ENCODE measurements around the gene DAGLA.
A peak's percentile ranks its signal among the peaks of the same experiment; 100 is the strongest.

The DAGLA gene

DNA sequence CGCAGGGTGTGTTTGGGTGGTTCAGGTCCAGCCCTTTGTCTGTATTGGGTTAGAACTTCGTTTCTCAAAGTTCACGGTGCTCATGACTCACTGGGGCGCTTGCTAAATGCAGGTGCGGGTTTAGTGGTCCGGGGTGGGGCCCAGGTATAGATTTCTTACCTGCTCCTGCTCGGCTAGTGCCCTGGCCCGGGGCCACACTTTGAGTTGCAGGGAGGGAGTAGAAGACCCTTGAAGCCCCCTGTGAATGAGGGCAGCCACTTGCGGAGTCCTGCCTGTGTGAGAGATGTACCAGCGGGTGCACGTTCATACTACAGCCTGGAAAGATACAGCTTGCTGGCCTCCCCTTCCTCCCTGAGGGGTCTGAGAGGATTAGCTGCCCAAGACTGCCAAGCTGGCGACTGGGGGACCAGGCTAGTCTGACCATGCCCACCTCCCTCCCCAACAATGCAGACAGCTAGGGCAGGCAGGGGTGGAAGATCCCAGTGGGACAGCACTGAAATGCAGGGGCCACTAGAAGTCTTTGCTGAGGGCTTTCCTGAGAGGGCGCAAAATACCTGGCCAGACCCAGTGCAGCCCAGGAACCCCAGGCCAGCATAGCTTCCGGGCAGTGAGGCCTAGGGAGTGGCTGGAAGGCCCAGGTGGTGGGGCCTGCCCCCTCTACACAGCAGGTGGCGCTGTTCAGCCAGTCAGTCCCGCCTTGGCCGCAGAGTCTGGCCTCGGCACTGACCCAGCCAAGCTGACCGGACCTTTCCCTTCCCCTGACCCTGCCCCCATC lies 67.2 kb downstream of the DAGLA start:
- peak in 2 of 5 donors; percentile 12 to 34 for DNase-seq

DNA sequence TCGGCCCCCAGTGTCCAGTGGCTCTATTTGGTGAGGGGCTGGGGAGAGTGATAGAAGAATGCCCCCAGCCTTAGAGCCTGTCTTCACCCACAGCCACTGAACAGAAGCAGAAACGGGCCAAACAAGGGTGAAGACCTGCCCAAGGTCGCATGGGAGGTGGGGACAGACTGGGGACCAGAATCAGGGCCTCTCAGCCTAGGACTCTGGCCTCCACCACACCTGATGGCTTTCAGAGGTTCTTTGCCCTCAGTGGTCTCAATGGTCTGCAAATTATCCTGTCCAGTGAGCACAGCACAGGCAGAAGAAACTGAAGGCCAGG lies 67.7 kb downstream of the DAGLA start:
- no peak for DNase-seq

DNA sequence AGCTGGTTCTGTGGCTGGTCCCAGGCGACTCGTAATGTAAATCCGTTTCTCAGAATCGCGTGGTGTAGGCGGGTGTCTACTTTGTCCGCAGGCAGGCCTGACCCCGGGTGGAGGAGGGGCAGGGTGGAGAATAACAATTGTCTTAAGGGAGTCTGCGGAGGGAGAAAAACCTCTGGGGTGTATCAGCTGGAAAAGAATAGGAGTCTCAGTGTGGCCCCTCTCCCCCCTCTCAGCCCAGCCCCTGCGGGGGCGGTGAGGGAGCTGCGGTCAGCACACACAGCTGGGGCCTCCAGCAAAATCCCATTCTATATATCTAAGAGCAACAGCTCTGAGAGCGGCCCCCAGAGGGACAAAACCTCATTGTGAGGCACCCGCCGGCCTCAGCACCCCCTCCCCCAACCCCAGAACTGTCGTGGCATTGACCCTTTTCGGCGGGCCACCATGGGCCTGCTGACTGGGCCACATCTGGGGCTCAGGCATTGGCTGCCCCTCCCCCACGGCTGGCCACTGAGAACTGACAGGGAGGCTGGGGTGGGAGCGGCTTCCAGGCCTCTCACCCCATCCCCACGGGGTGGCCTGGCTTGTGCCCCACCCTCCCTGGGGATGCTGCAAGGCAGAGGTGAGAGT lies 69.5 kb downstream of the DAGLA start:
- no peak for DNase-seq

DNA sequence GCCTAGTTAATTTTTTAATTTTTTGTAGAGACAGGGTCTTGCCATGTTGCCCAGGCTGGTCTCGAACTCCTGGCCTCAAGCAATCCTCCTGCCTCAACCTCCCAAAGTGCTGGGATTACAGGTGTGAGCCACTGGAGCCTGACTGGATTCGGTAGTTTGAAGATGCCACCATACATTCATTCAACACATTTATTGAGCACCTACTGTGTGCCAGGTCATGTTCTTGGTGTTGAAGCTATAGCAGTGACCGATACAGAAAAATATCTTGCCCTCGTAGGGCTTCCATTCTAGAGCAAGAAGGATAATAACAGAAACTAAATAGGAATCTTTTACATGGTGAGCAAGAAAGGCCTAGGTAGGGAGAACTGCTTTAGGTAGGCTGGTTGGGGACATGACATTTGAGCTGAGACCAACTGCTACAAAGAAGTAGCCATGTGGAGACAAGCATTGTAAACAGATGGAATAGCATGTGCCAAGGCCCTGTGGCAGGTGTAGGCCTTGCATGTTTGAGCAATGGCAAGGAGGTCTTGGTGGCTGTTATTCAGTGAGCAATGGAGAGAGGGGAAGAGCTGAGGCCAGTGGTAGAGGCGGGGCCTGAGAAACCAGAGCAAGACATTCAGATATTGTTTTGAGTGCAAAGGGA lies 70.6 kb downstream of the DAGLA start:
- no peak for DNase-seq

DNA sequence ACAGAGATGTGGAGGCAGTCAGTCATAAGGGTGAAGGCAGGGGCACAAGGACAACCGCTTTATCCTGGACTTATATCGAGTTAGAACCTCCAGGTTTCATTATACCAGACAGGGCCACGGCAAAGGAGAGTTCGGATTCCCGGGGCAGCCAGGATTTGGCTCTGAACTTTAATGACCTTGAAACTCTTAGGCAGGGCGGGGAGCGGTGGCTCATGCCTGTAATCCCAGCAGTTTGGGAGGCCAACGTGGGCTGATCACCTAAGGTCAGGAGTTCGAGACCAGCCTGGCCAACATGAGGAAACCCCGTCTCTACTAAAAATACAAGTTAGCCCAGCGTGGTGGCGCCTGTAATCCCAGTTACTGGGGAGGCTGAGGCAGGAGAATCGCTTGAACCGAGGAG lies 71.2 kb downstream of the DAGLA start:
- DNase-seq: no peak

DNA sequence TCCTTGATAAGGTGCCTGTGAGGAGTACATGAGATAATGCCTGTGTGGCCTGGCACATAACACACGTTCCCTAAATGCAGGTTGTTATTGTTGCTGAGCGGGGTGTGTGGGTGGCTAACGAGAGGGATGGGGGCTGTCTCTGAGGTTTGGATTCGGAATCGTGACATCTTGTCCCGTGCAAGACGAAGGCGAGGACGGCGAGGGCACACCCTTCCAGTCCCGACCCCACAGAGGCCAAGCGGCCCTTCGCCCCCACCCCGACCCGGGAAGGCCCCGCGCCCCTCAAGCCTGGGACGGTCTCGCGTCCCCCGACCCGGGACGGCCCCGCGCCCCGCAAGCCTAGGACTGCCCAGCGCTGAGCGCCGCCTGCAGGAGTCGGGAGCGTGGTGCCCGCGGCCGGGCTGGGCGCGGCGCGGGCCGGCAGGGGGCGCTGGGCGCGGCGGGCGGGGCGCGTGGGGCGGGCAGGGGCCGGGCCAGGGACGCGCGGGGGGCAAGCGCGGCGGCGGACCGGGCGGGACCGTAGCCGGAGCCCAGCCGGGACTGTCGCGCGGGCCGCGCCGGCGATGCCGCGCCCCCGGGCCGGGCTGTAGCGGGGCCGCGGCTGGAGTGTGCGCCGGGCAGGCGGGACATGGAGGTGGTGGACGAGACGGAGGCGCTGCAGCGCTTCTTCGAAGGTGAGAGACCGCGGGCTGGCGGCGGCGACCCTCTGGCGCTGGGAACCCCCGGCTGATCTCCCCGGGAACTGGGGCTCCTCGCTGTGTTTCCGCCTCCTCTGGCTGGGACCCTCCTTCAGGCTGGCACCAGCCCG lies 72.1 kb downstream of the DAGLA start, which contains the start of gene MYRF:
MYRF (plus strand) TSS at position 520 of the 808 bp plus-strand sequence; CDS start at position 629, 109 bp downstream.
- peak; percentile 28 to 61 (median 39) for DNase-seq

DNA sequence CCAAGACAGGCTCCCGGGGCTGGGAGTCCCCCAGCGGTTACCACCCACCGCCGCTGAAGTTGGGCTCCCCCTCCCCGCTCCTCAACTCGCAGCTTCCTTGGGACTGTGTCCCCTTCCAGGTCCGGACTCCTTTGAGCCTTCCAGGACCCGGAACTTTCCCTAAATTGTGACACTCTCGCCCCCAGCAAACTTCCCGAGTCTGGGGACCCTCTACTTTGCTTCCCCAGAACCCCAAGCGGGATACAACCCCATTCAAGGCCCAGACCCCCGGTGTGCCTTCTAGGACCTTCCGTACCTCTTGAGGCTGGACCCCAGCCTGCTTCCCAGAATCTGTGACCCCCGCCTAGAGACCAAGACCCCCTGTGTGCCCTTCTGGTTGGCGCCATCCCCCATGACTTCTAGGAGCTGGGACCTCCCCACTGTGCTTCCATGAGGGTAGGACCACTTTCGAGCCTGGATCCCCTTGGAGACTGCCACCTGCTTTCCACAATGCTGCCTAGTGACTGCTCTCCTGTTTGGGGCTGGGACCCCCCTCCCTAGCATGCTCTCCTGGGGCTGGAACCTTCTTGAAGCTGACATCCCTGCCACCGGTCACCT lies 72.8 kb downstream of the DAGLA start:
- DNase-seq: no peak

DNA sequence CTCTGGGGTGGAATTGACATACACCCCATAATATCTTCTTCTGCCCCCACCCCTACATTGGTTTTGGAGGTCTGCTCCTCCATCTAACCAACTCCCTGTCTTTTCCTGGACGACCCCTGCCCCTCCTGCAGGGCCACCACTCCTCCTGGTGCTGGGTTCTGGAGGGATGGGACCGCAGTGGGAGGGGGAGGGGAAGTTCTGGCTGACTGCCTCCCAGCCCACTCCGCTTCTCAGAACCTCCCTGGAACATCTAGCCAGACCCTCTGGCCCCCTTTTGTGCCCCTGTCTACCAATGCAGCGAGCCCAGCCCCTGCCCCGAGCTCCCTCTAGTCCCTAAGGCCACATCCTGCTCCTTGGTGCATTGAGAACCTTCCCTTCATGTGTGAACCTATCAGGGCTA lies 73.5 kb downstream of the DAGLA start:
- DNase-seq: no peak

DNA sequence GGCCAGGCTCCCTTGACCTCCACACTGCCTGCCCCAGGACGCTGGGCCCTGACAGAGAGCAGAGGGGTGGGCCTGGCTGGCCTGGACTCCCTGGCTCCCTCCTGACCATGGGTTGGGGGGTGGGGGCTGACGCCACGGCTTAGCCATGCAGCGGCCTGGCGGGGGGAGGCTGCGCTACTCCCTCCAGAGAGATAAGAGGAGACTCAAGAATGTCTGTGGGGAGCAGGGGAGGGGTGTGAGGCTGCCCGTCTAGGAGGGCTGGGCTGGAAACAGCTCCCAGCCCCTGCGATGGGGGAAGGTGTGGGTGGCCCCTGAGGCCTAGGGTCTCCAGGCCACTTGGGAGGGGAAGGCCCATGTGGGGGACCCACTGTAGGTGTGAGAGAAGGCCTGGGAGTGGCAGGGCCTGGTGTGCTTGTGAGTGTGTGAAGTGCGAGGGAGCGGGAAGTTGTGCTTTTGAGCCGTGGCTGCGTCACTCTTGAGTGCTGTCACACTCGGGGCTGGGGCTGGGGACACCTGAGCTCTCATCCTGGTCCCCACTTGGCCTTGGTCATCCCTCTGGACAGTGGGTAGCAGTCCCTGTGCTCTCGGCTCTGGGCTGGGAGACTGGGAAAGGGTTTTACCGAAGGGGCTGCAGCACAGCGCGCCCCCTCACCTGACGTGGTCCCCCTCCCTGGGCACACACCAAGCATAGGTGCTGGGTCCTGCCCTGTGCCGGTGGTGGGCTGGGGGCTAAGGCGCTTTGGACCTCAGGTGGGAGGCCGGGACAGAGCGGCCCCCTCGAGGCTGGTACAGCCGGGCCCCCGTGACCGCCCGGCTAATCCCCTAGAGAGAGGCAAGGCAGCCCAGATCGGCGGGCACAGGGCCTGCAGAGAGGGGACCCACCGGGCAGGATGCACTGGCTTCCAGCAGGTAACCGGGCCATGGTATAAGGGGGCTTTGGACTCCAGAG lies 74.6 kb downstream of the DAGLA start:
- no peak for DNase-seq

DNA sequence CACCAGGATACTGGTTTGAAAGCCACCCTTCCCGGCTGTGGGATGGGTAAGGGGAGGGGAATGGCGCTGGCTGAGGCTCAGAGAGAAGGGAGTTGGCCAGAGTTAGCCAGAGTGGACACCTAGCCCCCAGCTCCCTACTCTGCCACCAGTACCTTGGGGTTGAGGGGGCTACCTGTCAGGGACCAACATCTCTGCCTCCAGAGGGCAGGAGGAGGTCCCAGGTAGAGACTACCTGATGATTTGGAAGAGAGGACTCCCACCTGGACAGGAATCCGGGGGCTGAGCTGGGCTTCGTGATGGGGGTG lies 75.9 kb downstream of the DAGLA start:
- no peak for DNase-seq

DNA sequence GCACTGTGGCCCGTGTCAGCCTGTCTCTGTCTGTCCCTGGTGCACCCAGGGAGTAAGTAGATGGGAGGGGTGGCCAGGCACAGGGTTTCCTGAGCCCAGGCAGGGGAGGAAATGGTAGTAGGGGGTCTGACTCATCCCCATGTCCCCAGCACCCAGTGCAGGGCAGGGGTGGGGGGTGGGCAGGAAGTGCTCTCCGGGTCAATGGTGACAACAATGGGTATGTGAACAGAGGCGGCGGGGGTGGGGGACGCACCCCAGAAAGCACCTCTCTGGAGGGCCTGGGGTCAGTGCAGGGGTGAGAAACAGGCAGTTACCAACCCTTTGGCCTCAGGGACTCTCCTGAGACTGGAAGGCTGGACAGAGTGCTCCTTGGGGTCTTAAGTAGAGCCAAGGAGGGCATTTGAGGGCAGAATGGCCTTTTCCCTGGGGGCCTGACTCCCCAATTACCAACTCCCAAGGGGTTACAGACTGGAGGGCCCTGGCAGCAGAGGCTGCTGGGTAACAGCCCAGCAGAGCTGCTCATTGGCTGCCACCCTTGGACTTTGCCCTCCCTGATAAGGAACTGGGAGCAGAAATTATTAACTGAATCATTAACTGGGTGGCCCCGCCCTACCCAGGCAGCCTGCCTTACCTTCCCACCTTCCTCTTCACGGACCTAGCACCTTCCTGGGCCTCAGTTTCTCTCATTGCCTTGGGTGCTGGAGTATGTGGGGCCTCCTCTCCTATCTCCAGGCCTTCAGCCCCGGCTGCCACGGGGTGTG lies 76.4 kb downstream of the DAGLA start:
- DNase-seq: peak in 1 of 5 donors; percentile 69

DNA sequence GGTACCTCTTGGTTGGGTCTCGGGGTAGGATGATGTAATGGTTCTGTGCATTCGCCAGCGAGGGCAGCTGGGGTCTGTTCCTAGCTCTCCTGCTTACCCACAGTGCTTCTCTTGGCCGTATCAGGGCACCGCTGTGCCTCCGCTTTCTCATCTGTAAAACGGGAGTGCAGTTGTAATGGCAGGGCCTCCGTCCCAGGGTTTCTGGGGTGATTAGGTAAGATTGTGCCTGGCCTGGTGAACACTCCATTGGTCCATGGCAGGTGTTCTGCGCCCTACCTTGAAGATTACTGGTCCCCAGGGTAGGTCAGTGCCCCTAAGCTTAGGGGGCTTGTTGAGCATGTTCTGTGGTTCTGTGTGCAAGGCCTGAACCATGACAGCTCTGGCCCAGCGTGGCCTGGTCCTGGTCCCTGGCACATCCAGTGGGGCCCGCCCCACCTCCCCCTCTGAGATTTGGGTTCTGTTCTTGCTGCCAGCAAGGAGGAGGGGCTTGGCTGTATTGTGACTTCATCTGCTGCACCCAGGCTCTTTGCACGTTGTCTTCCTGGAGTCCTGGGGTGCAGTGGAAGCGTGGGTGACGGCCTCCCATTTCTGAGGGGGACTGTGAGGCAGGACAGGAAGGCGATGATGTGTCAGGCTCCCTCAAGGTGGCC lies 77.1 kb downstream of the DAGLA start:
- no peak for DNase-seq

DNA sequence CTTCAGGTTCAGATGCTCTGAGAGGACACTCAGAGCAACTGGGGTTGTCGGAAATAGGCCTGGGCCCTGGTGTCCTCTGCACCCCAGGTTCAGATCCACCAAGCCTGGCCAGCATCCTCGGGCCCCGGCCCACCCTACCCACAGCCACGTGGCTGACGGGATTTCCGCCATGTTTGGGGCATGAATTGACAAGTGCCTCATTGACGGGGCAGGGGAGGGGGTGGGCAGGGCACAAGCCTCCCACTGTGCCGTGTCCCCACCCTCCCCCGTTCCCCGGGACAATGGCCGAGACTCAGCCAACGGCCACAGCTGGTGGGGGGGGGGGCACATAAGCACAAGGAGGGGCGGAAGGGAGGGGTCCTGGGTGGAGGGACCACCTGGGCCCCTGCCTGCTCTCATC lies 80.8 kb downstream of the DAGLA start:
- no peak for DNase-seq

DNA sequence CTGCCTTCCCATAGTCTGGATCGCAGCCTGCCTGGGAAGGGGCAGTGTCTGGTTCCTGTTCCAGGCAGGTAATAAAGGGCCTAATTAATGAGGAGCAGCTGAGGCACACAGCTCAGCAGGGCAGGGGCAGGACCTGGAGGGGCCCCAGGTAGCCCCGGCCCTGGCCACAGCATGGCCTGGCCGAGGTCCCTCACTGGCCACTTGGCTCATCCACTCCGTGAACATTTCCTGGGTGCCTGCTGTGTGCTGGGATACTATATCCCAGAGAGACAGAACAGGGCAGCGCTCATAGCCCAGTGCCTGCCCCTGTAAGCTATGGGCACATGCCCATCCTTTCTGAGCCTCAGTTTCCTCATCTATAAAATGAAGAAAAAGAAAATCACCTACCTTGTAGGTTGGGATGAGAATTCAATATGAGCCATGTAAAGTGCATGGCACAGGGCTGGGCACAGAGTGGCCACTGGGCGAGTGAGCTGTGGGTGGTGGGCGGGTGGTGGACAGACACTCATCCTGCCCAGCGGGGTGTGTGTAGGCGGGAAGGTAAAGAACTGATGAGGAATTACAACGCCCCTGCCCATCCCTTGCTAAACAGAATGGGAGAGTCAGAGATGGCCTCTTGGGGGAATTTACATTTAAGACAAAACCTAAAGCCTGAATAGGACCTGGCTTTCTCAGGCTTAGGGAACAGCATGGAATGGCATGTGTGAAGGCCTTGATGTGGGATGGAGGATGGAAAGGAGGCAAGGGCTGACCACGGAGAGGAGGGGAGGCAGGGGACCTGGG lies 81.4 kb downstream of the DAGLA start:
- DNase-seq: no peak

DNA sequence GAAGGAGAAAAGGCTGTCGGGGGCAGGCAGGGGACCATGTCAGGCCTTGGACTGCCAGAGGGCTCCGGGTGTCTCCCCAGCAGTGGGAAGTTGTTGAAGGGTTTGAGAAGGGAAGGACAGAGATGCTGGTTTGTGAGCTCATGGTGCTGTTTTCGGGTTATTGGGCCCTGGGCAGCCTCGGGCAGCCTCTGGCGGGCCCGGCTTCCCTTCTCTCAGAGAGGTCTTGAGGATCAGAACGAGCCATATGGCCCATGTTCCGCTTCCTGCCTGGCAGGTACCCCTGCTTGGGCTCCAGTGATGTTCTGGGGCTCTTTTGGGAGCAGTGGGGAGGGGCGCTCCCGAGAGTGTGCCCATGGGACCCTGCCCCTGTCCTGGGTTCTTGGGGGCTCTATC lies 82.0 kb downstream of the DAGLA start:
- no peak for DNase-seq

DNA sequence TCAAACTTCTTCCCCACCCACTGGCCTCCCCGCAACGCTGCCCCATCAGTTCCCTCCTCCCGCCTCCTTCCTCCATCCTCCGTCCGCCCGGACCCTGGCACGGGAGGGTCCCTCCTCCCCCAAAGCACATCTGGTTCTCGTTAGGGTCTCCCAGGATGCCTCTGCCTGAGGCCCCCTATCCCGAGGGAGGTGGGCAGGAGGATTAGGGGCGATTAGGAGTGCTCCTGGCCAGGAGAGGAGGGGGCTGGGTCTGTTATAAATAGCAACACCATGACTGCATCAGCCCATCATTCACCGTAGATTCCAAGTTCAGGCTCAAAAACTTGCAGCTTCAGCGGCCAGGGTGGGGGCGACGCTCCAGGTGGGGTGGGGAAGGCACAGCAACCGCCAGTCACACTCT lies 82.6 kb downstream of the DAGLA start:
- no peak for DNase-seq

DNA sequence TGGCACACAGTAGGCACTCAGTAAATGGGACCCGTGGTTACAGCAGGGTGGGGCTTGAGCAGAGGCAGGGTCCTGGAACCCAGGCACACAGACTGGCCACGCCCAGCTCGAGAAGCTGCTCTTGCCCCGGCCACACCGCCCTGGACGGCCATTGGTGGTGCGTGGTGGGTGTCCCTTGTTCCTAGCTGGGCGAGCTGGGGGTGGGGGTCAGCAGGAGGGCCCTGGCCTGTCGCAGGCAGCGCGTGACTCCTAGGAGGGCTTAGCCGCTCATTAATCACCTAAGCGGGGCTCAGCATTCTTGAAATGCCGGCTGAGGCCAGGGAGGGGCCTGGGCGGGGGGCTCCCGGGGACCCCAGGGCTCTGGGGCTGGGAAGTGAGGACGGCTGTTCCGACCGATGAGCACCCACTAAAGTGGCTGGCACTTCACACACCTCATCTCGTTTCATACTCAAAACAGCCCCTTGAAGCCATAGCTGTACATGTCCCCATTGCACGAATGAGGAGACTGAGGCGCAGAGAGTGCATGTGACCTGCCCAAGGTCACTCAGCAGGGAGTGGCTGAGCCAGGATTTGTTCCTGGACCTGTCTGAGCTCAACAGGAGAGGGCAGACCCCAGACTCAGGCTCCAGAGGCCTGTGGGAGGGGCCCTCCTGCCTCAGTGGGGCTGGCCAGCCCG lies 83.9 kb downstream of the DAGLA start:
- no peak for DNase-seq

DNA sequence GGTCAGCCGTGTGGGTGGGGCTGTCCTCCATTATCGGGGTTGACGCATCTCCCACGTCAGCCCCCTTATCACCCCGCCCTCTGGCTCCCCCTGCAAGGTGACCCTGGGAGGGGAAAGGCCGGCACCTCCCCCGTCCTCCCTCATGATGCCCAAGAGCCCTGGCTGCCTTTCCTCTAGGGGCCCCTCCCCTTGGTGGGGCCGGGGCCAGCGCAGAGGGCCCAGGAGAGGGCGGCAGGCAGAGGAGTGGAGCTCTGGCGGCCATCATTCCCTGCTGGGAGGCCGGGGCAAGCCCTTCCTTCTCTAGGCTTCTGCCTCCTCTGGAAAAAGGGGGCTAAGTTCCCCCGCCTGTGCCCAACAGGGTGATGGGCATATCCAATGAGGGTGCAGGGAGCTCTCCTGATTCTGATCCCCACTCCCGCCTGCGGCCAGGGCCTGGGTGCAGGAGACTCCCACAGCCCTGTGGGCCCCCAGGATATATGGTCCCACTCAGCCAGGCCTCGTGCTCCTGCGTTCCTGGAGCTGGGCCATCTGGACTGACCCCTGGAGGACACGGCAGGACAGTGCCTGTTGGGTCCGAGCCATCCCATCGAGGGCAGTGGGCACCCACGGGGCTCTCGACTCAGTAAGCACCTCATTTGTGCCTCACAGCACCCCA lies 84.5 kb downstream of the DAGLA start:
- no peak for DNase-seq
